Upper lobe of left lung (tissue), 6 donors: ENCODE data around the gene EDEM3. TPM values are rescaled to one million over a fixed set of nuclear protein-coding genes. Genes with fewer than 3 reads are reported as not detected.

ENCODE experiments used
- ATAC-seq, 2 donors: fragments of 200-7000 bp; cut with Tn5 transposase; one replicate each; pipeline ENCODE4 v1.9.1; 2022; ENCODE audit warnings: mild to moderate bottlenecking in 2 of 2, moderate library complexity in 2 of 2; ENCODE audit not compliant: low FRiP score in 2 of 2
- DNase-seq, 2 donors: peaks; one replicate each; pipeline ENCODE4 v3.0.0-alpha.2; 2019 to 2020
- H3K27ac ChIP-seq, 4 donors: fragments of 200-600 bp; sonication (generic); one replicate each; pipeline ENCODE4 v1.5.1; 2016 to 2019
- H3K27me3 ChIP-seq, 4 donors: fragments of 200-600 bp; sonication (generic); one replicate each; pipeline ENCODE4 v1.5.1; 2017 to 2019
- H3K36me3 ChIP-seq, 4 donors: fragments of 200-600 bp; sonication (generic); one replicate each; pipeline ENCODE4 v1.5.1; 2016 to 2019
- H3K4me1 ChIP-seq, 4 donors: fragments of 200-600 bp; sonication (generic); one replicate each; pipeline ENCODE4 v1.5.1; 2018 to 2019
- H3K4me3 ChIP-seq, 4 donors: fragments of 200-600 bp; sonication (generic); one replicate each; pipeline ENCODE4 v1.5.1; 2017 to 2019; ENCODE audit warnings: mild to moderate bottlenecking in 2 of 4, moderate library complexity in 1 of 4
- H3K9me3 ChIP-seq, 4 donors: fragments of 200-600 bp; sonication (generic); one replicate each; pipeline ENCODE4 v1.5.1; 2018 to 2019
- EP300 ChIP-seq, 4 donors: sonication (generic); formaldehyde crosslinking; IDR thresholded peaks; one replicate each; pipeline ENCODE4 v1.5.1; 2017; ENCODE audit warnings: antibody characterized with exemption in 4 of 4, control low read depth in 2 of 4
- POLR2A ChIP-seq, 4 donors: fragments of 450-650 bp; IDR thresholded peaks; one replicate each; pipeline ENCODE4 v1.5.1; 2016 to 2017; ENCODE audit warnings: antibody characterized with exemption in 4 of 4, mild to moderate bottlenecking in 2 of 4
- POLR2AphosphoS5 ChIP-seq, 2 donors: sonication (generic); formaldehyde crosslinking; IDR thresholded peaks; one replicate each; pipeline ENCODE4 v1.5.1; 2017; ENCODE audit warnings: antibody characterized with exemption in 2 of 2
- WGBS, 2 donors: methylation state at CpG; one replicate each; pipeline ENCODE4 v1.1.5; 2017 to 2018; 5-methylcytosine and 5-hydroxymethylcytosine counted together
- total RNA-seq, 6 donors: library from RNA; depleted of rRNA in 4 of 6; stranded (reverse); fragments of >200 nt in 4 of 6; gene quantifications; one replicate each; pipeline versions ENCODE4 v1.1.0 to v1.2.1, GENCODE V29; 2016 to 2021
- TF ChIP-seq, protein P1 (sequence below), 6 experiments: fragments of 450-650 bp in 4 of 6; fragments of 200-600 bp in 2 of 6; sonication (generic) in 2 of 6; IDR thresholded peaks; one replicate each; pipeline ENCODE4 v1.5.1; 2016 to 2019; ENCODE audit warnings: antibody characterized with exemption in 6 of 6
- donor health status: DM: no; HTN: no; CAD: no; lungs with moderate emphysema.
- donor health status: DM: no; HTN: yes; CAD: no; lungs with severe emphysema.

EDEM3 gene
- total RNA-seq, 6 donors from 2014 or later: 23.9 to 56.2 (median 29.4) TPM

- no peak overlapping the region for H3K4me3 ChIP-seq
- DNase-seq: no peak
- ATAC-seq: no peak
- no peaks in the 10 kb centered on the region for H3K4me1 ChIP-seq
- no peaks in the 10 kb centered on the region for H3K9me3 ChIP-seq
- no peaks in the 10 kb centered on the region for H3K27me3 ChIP-seq
- WGBS, 2 donors: 95 to 98% methylated on average over 1 of the region's 1 CpG
- H3K36me3 ChIP-seq: peaks cover 9 to 78% (median 20%) of the 10 kb centered on the region in 4 donors
- H3K27ac ChIP-seq: no peak overlapping the region
- no peak for TF ChIP-seq POLR2AphosphoS5 (IDR thresholded peaks at IDR 0.05)
Measured at GRCh38 chr1:184698969-184699368, 55.7 kb downstream of the EDEM3 start.

GRCh38 chr1:184698016-184698415 lies 56.6 kb downstream of the EDEM3 start:
- no peak for DNase-seq
- Histone ChIP-seq H3K9me3 (no peaks in the 10 kb centered on the region), H3K4me1 (no peaks in the 10 kb centered on the region), H3K27ac (no peak overlapping the region), H3K27me3 (no peaks in the 10 kb centered on the region), H3K36me3 (peaks cover 9 to 78% (median 24%) of the 10 kb centered on the region in 4 donors), H3K4me3 (no peak overlapping the region)
- no peak for TF ChIP-seq POLR2AphosphoS5 (IDR thresholded peaks at IDR 0.05)
- no peak for TF ChIP-seq POLR2A (IDR thresholded peaks at IDR 0.05)
- TF ChIP-seq, protein P1, sequence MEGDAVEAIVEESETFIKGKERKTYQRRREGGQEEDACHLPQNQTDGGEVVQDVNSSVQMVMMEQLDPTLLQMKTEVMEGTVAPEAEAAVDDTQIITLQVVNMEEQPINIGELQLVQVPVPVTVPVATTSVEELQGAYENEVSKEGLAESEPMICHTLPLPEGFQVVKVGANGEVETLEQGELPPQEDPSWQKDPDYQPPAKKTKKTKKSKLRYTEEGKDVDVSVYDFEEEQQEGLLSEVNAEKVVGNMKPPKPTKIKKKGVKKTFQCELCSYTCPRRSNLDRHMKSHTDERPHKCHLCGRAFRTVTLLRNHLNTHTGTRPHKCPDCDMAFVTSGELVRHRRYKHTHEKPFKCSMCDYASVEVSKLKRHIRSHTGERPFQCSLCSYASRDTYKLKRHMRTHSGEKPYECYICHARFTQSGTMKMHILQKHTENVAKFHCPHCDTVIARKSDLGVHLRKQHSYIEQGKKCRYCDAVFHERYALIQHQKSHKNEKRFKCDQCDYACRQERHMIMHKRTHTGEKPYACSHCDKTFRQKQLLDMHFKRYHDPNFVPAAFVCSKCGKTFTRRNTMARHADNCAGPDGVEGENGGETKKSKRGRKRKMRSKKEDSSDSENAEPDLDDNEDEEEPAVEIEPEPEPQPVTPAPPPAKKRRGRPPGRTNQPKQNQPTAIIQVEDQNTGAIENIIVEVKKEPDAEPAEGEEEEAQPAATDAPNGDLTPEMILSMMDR (IDR thresholded peaks at IDR 0.05): no peak
- no peak for TF ChIP-seq EP300 (IDR thresholded peaks at IDR 0.05)
- ATAC-seq: no peak
- WGBS, 2 donors: 74 to 75% methylated on average over 3 of the region's 3 CpGs

GRCh38 chr1:184696403-184696802 lies 58.3 kb downstream of the EDEM3 start:
- no peak for ATAC-seq

DNA sequence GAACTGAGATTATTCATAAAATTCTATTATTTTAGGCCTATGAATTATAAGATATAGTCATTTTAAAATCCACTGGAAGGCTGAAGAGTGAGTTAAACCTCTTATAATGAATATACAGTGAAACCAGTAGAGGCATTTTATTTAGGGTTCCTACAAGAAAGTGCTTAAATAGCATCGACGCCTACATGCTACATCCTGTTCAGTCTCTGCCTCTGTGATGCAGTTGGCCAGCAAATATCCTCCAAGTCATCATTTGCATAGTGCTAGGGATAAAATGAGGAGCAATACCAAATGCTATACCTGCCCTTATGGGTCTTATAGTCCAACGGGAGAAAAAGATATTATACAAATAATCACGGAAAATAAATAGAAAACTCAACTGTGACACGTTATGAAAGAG lies 59.6 kb downstream of the EDEM3 start:
- DNase-seq (no peak), ATAC-seq (no peak)
- no peak overlapping the region for H3K27ac ChIP-seq
- WGBS, 2 donors: 78 to 83% methylated on average over 5 of the region's 5 CpGs
- no peak overlapping the region for H3K4me3 ChIP-seq
- no peaks in the 10 kb centered on the region for H3K9me3 ChIP-seq
- no peaks in the 10 kb centered on the region for H3K27me3 ChIP-seq
- no peaks in the 10 kb centered on the region for H3K4me1 ChIP-seq
- peaks cover 0 to 59% (median 15%) of the 10 kb centered on the region in 4 donors for H3K36me3 ChIP-seq
- TF ChIP-seq POLR2AphosphoS5 (IDR thresholded peaks at IDR 0.05): no peak
- no peak for TF ChIP-seq EP300 (IDR thresholded peaks at IDR 0.05)
- no peak for TF ChIP-seq POLR2A (IDR thresholded peaks at IDR 0.05)
- TF ChIP-seq, protein P1 (IDR thresholded peaks at IDR 0.05): no peak

More at GRCh38 chr1:184696403-184696802, 58.3 kb downstream of the EDEM3 start:
- no peak for TF ChIP-seq EP300 (IDR thresholded peaks at IDR 0.05)
- TF ChIP-seq, protein P1 (IDR thresholded peaks at IDR 0.05): no peak
- TF ChIP-seq POLR2A (IDR thresholded peaks at IDR 0.05): no peak
- no peak for TF ChIP-seq POLR2AphosphoS5 (IDR thresholded peaks at IDR 0.05)
- Histone ChIP-seq H3K4me3 (no peak overlapping the region), H3K9me3 (no peaks in the 10 kb centered on the region), H3K27ac (no peak overlapping the region), H3K4me1 (no peaks in the 10 kb centered on the region), H3K27me3 (no peaks in the 10 kb centered on the region), H3K36me3 (peaks cover 0 to 71% (median 15%) of the 10 kb centered on the region in 4 donors)
- no peak for DNase-seq
- 78 to 79% methylated on average over 3 of the region's 3 CpGs for WGBS, 2 donors

- no peak for ATAC-seq
- Histone ChIP-seq H3K9me3 (no peaks in the 10 kb centered on the region), H3K4me3 (no peak overlapping the region), H3K27me3 (no peaks in the 10 kb centered on the region), H3K27ac (no peak overlapping the region), H3K4me1 (no peaks in the 10 kb centered on the region), H3K36me3 (peaks cover 0 to 47% (median 15%) of the 10 kb centered on the region in 4 donors)
- WGBS, 2 donors: 94 to 97% methylated on average over 2 of the region's 2 CpGs
- TF ChIP-seq, protein P1 (IDR thresholded peaks at IDR 0.05): no peak
- TF ChIP-seq EP300 (IDR thresholded peaks at IDR 0.05) (no peak), POLR2A (IDR thresholded peaks at IDR 0.05) (no peak), POLR2AphosphoS5 (IDR thresholded peaks at IDR 0.05) (no peak)
- DNase-seq: no peak
Measured at GRCh38 chr1:184693011-184693410, 61.6 kb downstream of the EDEM3 start.
